Central memory CD4-positive, alpha-beta T cell (primary cell): ENCODE results near the gene STX8.

Source experiments
- DNase-seq: peaks from one replicate; pipeline ENCODE4 v3.0.0; 2022

Gene STX8

GRCh38 chr17:9256751-9257629, 318.6 kb downstream of the STX8 start:
- no peak for DNase-seq

GRCh38 chr17:9256361-9256750, 319.3 kb downstream of the STX8 start:
- no peak for DNase-seq

DNA sequence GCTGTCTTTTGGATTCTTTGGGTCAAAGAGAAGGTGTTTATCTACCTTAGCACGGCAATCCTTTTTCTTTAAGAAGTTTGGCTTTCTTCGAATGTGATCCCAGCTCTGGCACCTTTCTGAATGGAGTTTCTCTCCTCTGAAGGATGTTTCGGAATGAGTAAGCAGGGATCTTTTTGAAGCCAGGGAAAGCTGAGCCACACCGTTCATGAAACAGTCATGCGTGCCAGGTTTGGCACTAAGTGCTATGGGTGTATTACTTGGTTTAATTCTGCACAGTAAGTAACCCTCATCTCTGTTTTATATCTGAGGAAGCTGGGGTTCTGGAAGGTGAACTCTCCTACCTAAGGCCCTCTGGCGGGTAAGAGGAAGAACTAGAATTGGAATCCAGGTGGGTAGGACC, 319.8 kb downstream of the STX8 start:
- DNase-seq, result no peak

GRCh38 chr17:9254841-9255240, 320.8 kb downstream of the STX8 start:
- DNase-seq, result no peak

- no peak for DNase-seq
Observed at GRCh38 chr17:9253308-9253707, 322.3 kb downstream of the STX8 start.

GRCh38 chr17:9251273-9251672, 324.3 kb downstream of the STX8 start:
- DNase-seq, result no peak

GRCh38 chr17:9249245-9249953, 326.2 kb downstream of the STX8 start:
- no peak for DNase-seq

DNA sequence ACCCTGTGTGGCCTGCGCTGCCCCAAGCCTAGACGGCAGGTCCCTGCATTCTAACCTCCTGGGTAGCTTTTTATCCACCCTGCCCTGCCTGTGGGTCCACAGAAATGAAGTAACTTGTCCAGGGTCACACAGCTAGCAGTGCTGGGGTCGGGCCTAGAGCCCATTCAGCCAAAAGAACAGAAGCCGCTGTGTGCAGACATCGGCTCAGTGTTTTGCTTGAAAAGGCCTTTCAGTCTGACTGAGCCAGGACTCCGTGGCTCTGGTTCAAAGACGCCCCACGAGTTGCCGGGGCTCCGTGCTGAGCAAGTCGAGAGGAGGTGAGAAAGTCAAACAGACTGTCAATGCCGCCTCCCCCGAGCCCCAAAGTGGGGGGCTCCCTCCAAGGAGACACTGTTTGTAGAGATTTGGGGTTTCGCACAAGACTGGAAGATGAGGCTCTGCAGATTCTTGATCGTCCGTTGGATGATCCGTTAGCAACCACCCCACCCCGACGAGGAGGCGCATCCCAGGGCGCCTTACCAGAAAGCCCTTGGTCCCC, 328.1 kb downstream of the STX8 start:
- DNase-seq, result no peak

DNA sequence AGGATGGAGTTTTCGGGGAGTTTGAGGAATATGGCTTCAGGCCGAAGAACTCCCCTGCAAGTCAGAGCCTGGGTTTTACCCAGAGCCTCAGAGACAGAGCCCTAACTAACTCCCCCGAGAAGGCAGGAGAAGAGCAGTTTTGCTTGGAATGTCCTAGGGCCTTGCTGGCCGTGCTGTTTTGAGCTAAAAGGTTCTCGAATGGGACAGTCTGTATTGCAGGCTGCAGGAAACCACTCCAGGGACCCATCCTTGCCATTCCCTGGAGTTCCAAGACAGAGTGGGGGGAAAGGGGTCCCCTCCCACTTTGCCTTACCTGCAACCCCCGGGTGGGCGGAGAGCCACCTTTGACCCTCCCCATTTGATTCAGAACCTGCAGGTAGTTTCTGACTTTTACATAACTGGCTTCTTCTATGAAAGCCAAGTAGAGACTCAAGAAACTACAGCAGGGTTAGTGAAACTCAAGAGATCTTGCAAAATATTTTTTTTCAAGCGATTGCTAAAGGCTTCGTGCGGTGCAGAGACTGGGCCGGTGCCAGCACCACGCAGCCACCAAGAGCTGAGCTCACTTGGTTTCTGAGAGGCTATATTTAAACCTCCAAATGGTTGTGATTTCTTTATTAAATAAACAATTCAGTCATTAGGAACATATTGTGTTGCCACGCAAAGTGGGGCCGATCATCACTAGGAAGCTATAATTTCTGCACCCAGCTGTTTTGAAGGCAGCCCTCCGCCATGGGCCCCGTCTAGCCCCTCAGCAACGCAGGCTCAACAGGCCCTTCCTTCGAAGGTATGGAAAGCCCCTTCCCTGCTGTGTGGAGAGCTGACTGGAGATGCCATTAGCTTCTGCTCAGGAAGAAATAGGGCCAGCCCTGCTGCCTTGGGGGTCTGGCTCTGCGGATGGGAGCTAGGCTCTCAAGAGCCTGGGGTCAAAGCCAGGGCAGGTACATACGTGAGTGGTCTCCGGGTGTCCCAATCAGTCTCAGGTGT, 331.3 kb downstream of the STX8 start:
- DNase-seq, result no peak

GRCh38 chr17:9242983-9243382, 332.6 kb downstream of the STX8 start:
- no peak for DNase-seq

DNA sequence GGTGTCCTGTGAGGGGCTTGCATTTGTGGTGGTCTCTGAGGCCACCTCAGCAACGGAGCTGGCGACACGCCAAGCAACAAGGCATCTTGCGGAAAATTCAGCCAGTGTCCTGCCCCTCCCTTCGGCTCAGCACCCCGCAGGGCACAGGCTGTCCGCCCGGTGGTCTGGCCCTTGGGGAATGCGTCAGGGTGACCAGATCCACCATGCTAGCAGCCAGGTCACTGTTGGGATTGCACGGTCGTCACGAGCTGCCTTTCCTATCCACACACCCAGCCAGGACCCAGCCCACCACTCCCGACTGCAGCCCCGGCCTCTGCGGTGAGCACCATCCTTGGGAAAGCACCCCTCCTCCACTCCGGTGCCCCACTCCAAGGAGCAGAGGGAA, 333.1 kb downstream of the STX8 start:
- DNase-seq, result no peak

- no peak for DNase-seq
Observed at GRCh38 chr17:9241774-9242496, 333.7 kb downstream of the STX8 start.

DNA sequence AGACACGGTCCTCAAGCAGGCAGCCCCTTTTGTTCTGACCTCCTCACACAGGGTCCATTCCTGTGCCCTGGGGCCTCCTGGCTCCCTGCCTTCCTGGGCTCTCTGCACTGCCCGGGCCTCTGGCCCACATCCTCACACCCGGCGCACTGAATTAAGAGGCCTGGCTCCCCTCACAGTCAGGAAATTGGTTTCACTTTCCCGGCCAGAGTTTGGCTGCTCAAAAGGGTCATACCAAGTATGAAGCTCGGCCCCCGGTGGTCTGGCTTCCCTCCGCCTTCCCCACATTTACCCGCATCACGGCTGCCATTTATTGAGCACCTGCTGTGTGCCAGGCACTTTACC, 334.3 kb downstream of the STX8 start:
- DNase-seq, result no peak

GRCh38 chr17:9240659-9241370, 334.8 kb downstream of the STX8 start:
- DNase-seq, result no peak

DNA sequence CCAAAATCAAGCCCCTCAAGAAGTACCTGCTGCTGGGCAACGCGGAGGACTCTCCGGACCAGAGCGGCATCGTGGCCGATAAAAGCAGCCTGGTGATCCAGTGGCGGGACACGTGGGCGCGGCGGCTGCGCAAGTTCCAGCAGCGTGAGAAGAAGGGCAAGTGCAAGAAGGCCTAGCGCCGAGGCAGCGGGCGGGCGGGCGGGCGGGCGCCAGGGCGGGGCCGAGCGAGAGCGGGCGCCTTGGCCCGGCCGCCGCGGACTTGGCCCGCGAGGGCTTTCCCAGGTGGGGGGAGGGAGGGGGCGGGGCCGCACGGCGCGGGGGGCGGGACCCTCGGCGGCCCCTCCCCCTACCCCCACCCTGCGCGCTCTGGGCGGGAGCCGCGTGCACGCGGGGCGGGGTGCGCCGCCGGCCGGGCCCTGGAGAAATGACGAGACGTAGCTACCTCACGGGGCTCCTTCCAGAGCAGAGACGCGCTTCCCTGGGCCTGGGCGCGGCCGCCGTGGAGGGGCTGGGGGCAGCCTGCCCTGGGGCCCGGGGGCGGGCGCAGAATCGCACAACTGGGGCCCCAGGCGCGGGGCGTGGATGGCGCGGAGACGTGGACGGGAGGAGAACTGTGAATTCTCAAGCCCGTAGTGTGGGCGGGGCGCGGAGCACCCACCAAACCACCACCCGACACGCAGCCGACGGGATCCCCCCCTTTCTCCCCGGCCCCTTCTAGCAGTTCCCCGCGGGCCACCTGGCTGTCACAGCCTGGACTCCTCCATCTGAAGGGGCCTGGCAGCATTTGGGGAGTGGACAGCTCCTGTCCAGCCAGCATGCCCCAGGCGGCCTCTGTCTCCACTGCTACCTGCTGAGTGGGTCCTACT, 335.6 kb downstream of the STX8 start:
- DNase-seq, result peak; percentile 70

- DNase-seq, result peak; percentile 20
Observed at GRCh38 chr17:9239246-9239792, 336.3 kb downstream of the STX8 start.

DNA sequence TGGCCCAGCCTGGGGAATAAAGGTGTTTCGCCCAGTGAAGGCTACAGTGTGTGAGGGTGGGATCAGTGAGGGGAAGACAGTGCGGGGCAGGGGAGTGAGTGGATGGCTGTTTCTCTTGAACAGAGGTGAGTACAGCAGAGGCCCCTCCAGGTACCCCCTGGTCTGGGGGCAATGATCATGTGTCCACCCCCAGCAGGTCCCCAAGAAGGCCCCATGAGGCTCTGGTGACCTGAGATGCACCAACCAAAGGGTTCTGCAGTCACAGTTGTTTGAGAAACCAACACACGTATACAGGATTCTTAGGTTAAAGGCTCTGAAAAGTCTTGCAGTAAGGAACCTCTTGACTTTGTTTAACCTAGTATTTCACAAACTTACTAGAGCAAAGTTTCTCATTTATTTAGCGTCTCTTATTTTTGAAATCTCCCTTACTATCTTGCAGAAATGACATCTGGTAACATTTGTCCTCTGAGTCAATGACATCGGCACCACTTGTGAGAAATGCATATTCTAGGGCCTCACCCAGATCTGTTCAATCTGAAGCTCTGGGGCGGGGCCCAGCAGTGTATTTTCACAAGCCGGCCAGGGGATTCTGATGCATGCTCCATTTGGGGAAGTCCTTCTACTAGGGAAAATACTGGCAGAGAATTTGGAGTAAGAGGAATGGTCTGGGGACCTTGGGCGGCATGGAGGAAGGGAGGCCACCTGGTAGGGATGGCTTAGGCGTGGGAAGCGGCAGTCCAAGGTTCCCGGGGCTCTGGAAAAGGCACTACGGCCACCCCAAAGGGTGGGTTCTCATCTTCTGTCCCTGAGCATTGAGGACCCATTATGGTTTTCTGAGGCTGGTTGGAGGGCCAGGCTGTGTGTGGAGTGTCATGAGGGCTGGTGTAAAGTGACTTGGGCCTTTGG, 337.0 kb downstream of the STX8 start:
- no peak for DNase-seq

DNA sequence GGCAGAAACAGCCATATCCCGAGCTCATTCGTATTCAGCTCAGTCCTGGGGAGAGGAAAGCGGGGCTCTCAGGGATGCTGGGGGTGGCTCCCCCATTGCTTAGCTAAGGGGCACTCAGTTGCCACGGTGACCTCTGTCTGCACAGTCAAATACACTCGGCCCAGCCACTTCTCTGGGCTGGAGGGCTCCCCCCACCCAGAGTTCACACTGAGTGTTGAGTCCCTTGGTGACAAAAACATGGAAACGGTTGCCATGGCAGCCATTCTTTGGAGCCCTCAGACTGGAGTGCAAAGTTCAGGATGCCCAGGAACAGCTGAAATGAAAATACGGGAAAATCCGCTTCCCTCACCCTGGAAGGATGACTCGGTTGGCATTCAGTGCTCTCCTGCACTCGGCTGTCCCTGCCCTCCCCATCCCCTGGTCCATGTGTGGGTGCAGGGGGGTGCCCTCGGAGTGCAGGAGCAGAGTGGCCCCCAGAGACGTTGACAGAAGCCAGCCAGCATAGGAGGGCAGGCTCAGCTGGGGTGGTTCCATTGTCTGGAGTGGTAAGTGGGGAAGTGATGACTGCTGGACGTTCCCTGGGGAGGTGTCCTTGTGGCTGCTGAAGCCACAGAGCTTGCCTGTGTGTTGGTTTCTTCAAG, 337.8 kb downstream of the STX8 start:
- DNase-seq, result no peak

- no peak for DNase-seq
Observed at GRCh38 chr17:9237053-9237410, 338.6 kb downstream of the STX8 start.
